NCI-H748 (cell line): ENCODE measurements around the gene OR4A15.

Experiments used
- DNase-seq: peaks from one replicate; lab custom pipeline; 2025; ENCODE audit not compliant: unreplicated experiment; lab: John Stamatoyannopoulos, UW

Gene OR4A15

DNA sequence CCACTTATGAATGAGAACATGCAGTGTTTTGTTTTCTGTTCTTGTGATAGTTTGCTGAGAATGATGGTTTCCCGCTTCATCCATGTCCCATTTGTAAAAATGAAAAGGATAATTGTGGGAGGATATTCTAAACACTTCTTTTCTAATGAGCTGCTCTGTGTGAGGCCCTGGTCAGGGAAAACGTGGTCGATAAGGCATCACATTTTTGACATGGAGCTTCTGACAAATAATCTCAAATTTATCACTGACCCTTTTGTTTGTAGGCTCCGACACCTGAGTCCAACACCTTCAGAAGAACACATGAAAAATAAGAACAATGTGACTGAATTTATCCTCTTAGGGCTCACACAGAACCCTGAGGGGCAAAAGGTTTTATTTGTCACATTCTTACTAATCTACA, at the start of gene OR4A15:
Gene OR4A15 (plus strand): TSS at position 301 of the 400 bp plus-strand sequence. CDS start 0 bp downstream, at position 301.
- DNase-seq, result no peak

DNA sequence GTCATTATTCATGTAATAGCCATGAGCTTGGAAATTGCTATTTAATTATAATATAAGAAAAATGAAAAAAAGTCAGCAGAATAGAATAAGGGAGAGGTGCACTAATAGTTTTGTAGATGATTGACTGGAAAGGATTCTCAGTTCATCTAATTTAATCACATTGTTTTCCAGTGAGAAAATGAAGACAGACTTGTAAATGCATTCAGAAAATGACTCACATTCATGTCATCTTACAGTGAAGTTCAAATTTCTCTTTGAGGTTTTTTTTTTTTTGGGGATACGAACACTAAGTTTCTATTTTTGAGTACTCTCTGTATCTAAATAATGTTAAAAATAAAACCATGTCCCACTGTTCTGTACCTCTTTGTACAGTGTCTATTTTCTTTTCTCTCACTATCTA, 43.3 kb upstream of the OR4A15 start:
- no peak for DNase-seq

DNA sequence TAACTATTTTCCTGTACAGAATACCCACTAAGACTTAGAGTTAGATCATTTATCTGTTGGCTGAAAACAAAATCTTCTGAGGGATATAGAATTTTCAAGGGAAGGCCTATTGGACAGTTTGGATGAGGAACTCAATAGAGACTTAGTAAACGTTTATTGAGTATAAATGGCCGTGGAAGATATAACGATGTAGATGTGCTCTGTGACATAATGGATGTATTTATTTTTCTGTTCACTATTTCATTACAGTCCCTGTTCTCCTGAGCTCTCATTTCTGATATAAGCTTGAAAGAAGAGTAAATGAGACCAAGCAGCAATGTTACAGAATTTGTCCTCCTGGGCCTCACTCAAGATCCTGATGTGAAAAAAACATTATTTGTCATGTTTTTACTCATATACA, 24.9 kb upstream of the OR4A15 start, which contains the start of gene OR4A16:
Gene OR4A16 (plus strand): TSS at position 301 of the 400 bp plus-strand sequence. CDS start 0 bp downstream, at position 301.
- DNase-seq, result no peak

DNA sequence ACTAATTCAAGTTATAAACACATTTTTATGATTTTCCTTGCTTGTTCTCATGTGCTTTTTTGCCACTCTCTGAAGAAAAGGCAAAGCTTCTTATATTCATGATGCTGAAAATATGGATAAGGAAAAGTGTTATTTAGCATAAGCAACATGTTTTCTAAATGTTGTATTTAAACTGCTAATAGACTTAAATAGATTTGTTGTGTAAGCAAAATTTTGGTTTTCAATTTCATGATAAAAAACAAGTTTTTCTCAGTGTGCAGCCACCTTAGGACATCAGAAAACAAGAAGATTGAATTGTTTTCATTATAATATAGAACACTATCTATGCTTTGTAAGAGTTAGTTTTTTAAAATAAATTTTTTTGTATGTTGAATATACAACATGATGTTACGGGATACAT, 22.5 kb upstream of the OR4A15 start:
- DNase-seq, result no peak

DNA sequence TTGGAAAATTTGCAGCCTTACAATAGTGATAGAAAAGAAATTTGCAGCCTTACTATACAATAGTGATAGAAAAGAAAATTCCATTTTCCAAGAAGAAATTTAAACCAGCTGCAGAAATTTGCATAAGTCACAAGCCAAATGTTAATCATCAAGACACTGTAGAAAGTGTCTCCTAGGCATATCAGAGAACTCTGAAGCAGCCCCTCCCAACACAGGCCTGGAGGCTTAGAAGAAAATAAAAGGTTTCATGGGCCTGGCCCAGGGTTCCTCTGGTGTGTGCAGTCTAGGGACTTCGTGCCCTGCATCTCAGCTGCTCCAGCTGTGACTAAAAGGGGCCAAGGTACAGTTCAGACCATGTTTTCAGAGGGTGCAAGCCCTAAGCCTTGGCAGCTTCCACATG, 18.7 kb upstream of the OR4A15 start:
- DNase-seq, result no peak

DNA sequence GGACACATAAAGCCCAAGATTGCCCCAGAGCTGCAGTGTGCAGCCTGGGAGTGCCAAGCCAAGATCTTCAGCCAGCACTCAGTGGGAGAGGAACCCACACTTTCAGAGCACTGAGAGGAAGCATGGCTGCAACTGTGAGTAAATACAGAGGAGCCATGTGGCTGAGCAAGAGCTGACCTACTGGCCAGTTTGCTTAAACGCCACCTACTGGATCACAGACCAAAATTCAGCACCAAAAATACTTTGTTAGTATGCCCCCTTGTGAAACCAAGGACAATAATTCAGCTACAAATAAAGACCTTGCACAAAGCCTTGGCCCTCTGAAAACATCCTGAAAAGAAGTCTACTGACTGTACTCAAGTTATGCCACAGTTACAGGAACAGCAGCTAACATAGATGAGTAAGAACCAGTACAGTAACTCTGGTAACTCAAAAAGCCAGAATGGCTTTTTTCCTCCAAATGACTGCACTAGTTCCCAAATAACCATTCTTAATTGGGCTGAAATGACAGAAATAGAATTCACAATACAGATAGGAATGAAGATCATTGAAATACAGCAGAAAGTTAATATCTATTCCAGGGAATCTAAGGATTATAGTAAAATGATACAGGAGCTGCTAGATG, 10.1 kb upstream of the OR4A15 start:
- no peak for DNase-seq

DNA sequence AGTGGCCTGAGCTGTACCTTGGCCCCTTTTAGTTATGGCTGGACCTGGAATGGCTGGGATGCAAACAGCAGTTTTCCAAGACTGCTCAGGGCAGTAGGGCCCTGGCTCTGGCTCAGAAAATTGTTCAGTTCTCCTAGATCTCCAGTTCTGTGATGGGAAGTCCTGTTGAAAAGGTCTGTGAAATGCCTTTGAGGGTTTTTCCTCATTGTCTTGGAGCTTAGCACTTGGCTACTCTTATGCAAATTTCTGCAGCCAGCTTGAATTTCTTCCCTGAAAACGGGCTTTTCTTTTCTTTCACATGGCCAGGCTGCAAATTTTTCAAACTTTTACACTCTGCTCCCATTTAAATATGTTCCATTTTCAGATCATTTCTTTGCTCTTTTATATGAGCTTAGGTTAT, 33.2 kb downstream of the OR4A15 start:
- no peak for DNase-seq
